ENCODE data around the gene SLC32A1. TPM values are rescaled to one million over a fixed set of nuclear protein-coding genes. Genes with fewer than 3 reads are reported as not detected.

The SLC32A1 gene
- total RNA-seq, 1 donor from 2014 or later: not detected

DNA sequence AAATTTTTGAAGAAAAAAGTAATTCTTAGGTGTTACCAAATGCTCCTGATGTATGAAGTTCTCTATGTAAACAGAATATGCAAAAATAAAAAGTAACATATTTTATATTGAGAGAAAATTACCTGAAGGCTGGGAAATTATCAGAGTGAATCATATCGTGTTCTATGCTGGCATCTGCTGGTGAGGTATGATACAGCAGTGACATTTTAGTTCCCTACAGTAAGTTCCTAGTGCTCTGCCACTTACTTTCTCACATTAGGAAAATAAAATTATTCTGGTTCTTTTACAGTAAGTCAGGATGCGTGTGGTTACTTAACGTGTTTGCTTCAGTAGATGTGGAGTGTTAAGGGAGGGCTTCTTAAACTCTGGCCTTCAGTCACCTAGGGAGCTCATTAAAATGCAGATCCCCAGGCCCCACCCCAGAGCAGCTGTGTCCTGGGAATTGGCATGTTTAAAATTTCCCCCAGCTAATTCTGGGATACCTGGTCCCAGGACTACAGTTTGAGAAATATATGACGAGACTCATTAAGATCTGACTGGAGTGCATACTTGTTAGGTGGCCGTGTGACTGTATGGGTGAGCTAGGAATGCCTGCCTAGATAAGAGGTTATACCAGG lies 27.2 kb downstream of the SLC32A1 start:
- no peak for DNase-seq (ENCODE audit: low spot score)

DNA sequence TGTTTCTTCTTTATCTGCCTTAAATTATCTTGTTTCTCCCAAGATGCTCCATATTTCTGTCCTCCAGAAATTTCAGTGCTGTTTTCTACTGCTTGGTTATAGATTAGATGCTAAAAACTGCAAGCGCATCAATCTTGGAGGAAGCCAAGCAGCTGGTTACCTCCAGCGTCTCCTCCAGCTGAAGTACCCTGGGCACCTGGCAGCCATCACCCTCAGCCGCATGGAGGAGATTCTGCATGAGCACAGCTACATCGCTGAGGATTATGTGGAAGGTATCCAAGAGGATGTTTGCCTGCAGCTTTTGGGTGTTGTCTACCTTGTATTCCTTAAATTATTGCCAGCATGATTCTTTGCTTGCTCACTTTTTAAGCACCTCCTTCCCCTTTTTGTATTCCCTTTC lies 27.7 kb downstream of the SLC32A1 start:
- DNase-seq (ENCODE audit: low spot score): no peak

DNA sequence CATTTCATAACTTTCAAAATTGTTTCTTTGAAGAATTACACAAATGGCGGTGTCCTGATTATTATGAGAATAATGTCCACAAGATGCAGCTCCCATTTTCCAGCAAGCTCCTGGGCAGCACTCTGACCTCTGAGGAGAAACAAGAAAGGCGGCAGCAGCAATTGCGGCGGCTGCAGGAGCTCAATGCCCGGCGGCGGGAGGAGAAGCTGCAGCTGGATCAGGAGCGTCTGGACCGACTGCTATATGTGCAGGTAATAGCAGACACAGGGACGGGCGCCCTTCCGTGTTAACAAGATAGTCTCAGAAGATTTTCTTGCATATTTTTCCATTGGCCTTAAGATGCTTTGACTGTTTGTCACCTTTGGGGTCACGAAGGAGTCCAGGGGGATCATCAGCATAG lies 30.6 kb downstream of the SLC32A1 start:
- no peak for DNase-seq (ENCODE audit: low spot score)

DNA sequence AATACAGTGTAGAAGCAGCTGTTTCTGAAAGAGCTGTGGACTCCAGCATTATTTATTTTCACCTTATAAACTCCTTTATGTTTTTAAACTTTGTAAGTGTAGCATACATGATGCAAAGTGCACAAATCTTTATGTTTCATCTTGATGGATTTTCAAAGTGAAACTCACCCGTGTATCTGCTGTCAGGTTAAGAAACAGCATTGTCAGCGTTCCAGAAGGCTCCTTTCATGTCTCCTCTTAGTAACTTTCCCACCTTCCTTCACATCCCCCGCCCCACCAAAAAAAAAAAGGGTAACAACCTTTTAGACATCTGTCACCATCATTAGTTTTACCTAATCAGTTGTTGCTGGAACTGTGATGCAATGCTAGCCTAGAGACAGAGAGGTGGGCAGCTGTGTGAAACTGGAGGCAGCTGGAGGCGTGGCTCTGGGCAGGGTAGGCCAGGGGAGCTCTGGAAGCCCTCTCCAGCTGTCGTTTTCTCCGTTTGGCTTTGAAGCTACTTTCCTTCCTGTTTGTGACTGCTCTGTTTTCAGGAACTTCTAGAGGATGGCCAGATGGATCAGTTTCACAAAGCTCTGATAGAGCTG lies 31.1 kb downstream of the SLC32A1 start:
- no peak for DNase-seq (ENCODE audit: low spot score)

DNA sequence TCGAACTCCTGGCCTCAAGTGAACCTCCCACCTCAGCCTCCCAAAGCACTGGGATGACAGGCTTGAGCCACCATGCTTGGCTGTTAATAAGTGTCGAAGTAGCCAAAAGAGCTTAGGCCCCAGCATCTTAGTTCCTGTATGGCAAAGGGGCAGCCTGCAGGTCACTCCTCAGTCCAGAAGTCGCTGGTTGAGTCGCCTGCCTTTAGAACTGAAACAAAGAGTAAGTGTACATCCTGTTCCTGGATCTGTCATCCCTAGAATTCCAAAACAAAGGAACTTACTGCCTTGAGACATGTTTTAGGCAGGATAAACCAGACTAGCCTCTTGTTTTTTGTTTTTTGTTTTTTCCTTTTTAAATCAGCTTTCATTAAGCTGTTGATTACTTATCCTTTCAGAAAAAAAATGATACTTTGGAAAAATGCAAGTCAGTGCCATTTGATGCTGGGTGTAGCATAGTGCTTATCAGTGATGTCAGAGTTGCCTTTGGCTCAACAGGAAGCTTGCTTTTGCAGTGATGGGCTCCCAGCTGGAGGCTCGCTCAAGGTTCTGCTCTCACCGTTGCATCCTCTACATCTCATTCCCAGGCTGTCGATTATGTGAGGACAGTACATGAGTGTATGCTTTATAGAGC lies 33.0 kb downstream of the SLC32A1 start:
- no peak for DNase-seq (ENCODE audit: low spot score)

DNA sequence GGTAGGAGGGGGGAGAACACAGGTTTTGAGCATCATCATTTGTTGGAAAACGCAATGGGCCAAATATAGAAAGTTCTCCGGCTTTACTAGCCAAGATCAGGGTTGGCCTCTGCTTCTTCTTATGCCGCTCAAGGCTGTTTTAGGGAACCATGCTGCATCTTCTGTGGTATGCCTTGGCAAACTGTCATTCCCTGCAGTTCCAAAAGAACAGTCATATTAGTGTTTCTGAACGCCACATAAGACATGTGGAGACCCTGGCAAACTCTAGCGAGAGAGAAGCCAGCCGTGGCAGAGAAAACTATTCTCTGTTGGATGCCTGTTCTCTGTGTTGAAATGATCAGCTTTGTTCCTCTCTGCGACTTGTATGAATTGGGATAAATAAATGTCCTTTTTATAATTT lies 34.8 kb downstream of the SLC32A1 start:
- DNase-seq (ENCODE audit: low spot score): no peak

DNA sequence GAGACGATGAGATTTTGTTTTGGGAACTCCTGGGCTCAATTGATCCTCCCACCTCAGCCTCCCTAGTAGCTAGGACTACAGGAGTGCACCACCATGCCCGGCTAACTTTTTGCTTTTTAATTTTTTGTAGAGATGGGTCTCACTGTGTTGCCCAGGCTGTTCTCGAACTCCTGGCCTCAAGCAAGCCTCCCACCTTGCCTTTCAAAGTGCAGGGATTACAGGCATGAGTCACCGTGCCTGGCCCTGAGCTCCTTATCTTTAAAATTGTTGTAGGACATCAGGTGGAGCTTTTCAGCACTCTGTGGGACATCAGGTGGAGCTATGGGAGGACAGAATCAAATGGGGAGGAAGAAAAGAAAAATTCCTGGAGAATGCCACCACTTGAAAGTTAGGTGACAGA lies 36.7 kb downstream of the SLC32A1 start:
- no peak for DNase-seq (ENCODE audit: low spot score)

DNA sequence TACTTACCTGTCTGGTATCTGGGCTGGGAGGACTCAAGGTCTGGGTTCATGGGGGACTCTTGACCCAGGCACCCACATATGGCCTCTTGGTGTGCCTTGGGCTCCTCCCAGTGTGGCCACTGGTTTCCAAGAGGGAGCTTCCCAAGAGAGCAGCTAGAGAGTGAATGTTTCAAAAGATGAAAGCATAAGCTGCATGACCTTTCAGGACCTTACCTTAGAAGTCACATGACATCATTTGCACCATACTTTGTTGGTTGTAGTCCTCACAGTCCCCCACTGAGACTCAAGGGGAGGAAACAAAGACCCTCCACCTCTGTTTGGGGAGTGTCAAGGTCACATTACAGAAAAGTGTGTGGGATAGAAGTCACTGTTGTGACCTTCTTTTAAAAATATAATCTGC lies 37.9 kb downstream of the SLC32A1 start:
- no peak for DNase-seq (ENCODE audit: low spot score)

DNA sequence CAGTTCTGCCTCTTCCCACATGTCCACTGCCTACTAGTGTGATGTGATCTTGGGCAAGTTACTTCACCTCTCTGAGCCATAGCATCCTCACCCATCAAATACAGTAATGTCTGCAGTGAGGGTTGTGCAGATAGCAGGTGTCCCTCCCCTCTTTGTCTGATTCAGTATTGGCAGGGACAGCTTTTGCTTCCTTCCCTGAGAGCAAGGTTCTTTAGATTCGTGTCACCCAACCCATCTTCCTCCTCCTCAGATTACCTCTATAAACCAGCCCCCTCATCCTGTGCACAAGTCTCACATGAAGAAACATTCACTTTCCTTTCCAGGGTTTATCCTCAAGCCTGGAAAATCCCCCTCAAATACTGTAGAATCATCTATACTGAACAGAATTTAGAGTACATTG lies 39.3 kb downstream of the SLC32A1 start:
- DNase-seq (ENCODE audit: low spot score): no peak

DNA sequence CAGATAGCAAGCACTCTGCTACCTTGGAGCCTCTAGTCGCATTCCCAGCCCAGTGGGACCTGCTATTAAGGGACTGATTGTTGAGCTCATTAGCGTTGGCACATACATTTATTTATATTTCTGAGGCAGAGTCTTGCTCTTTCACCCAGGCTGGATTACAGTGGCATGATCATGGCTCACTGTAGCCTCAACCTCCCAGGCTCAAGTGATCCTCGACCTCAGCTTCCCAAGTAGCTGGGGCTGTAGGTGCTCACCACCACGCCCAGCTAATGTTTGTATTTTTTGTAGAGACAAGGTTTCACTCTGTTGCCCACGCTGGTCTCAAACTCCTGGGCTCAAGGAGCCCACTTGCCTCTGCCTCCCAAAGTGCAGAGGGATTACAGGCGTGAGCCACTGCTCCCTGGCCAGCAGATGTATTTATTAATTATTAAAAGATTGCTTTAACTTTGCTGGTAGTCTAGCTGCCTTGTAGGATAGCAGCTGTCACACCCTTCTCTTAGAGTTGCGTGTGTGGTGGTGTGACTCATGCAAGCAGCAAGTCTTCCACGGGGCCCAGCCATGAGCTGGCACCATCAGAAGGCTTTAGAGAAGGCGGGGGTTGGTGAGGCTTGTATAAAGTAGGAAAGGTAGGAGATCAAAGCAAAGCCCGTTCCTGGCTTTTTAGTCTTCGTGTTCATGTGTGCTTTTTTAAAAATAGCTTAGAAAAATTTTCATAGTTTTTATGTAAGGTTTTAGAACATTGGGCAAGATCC lies 40.5 kb downstream of the SLC32A1 start:
- no peak for DNase-seq (ENCODE audit: low spot score)

DNA sequence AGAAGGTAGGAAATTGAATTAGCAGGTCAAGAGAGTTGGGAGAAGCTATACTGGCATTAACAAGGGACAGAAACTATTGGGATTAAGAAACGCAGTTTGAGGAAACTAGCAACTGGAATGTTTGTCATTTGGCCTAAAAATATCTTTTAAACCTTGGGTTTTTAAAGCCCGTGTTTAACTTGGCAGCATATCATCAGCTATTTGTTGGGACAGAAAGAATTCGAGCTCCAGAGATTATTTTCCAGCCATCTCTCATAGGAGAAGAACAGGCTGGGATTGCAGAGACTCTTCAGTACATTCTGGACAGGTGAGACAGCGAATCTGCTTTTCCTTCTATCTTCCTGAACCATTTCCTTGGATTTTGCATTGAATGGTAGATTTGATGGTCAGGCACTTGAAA lies 41.8 kb downstream of the SLC32A1 start:
- DNase-seq (ENCODE audit: low spot score): no peak

DNA sequence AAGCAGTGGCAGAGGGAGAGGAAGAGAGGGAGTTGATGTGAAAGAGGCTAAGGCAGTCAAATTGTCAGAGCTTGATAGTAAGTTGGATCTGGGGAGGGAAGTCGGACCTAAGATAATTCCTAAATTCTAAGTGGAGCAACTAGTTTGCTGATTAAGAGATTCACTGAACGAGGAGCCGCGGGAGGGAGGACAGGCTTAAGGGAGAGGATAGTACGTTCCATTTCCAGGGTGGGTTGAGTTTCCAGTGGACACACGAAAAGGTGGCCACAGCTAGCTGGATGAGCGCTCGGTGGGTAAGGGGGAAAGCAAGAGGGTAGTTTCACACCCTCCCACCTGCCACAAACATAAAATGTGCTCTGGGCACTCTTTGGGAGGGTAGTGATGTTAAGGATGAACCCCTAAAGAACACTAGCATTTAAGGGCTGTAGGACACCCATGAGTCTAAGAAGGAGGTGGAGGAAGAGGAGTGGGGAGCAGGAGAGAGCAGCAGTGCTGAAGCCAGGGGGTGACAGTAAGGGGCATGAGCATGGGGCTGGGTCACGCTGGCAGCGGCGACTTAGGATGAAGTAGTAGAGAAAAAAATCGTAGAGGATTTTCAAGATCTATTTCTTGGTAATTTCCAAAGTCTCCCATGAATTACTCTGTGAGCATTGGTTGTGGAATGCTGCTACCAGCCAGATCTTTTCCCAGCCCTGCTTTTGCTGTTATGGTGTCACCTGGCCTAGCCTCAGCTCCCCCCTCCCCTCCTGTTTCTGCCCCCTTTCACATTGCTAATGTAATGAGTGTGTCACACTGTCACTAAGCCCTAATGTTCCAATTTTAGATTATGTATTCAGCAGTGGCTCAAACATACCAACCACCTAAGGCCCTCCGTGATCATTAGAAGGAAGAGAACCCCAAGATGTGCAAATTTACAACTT lies 45.4 kb downstream of the SLC32A1 start:
- DNase-seq (ENCODE audit: low spot score): no peak

DNA sequence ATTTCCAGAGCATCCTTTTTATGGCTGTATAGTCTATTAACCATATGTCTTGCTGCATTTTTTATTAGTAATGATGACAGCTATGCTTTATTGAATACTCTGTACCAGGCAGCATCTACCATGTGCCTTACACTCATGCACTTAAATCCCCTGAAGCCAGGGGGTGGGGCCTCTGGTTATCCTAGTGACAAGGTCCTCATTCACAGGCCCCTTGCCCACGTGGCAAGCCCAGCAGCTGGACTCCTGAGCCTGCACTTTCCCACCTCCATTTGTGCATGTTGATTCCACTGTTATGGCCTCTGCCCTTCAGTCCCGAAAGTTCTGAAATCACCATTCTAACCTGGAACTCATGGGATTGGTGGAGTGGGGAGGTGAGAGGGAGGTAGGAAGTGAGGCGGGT lies 46.3 kb downstream of the SLC32A1 start:
- DNase-seq (ENCODE audit: low spot score): no peak

DNA sequence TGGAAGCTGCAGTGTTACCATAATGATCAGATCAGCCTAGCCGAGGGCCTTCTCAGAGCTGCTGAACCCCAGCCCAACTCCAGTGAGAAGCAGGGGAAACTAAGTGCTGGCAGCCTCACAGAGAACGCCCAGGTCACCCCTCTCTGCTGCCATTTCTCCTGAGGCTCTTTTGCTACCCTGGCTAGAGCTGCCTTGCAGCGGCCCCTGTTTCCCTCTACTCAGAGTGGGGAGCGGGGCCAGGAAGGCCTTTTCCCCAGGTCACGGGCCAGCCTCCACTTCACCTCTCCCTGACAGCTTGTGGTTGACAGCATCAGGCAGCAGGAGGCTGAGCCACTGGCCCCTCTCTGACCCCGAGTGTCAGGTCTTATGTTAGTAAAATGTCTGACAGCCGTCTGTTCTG lies 46.7 kb downstream of the SLC32A1 start:
- no peak for DNase-seq (ENCODE audit: low spot score)

DNA sequence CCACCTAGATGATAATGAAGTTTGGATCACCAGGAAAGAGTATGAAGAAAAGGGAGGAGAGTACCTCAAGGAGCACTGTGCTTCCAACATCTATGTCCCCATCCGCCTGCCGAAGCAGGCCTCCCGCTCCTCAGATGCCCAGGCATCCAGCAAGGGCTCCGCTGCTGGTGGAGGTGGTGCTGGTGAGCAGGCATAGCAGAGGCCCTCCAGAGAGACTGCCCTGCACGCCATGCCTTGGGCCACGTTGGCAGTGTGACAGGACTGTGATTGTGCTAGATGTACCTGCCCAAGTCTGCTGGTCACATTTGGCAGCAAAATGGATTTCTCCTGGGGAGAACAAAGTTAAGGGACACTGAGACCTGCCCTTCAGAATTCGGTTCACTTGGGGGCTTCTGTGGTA lies 47.3 kb downstream of the SLC32A1 start:
- no peak for DNase-seq (ENCODE audit: low spot score)

DNA sequence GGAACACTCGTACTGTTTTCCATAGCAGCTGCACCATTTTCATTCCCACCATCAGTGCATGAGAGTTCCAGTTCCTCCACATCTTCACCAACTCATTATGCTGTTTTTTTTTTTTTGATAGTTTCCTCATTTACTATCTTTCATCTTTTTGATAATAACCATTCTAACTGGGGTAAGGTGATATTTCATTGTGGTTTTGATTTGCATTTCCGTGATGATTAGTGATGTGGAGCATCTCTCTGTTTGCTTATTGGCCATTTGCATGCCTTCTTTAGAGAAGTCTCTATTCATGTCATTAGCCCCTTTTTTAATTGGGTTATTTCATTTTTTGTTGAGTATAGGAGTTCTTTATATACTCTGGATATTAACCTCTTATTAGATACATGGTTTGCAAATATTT lies 49.9 kb downstream of the SLC32A1 start:
- no peak for DNase-seq (ENCODE audit: low spot score)

DNA sequence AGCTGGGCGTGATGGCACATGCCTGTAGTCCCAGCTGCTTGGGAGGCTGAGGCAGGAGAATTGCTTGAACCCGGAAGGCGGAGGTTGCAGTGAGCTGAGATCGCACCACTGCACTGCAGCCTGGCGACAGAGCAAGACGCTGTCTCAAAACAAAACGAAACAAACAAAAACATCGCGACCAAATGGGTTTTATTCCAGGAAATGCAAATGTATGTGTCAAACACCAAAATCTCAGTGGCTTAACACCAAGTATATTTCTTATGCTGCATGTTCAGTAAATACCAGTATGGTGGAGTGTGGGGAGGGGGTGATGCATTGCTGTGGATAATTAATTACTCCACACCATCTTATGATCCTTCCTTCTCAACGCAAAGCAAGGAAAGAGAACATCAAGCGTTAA lies 52.1 kb downstream of the SLC32A1 start:
- DNase-seq (ENCODE audit: low spot score): no peak
